Subcutaneous adipose tissue (tissue), 4 donors: ENCODE measurements around the gene PNMA5. TPM values are rescaled to one million over a fixed set of nuclear protein-coding genes. Genes with fewer than 3 reads are reported as not detected.

Experiments
- total RNA-seq, 4 donors: library from RNA; depleted of rRNA; stranded (reverse); fragments of >200 nt; gene quantifications; one replicate each; pipeline ENCODE4 v1.1.0, GENCODE V29; 2016
- TF ChIP-seq, protein P1 (sequence below): fragments of 450-650 bp; IDR thresholded peaks from one replicate; pipeline ENCODE4 v1.5.1; 2016; ENCODE audit warnings: low read depth, mild to moderate bottlenecking, control low read depth, antibody characterized with exemption, moderate library complexity

Gene PNMA5
- total RNA-seq, 4 donors from 2014 or later: not detected

DNA sequence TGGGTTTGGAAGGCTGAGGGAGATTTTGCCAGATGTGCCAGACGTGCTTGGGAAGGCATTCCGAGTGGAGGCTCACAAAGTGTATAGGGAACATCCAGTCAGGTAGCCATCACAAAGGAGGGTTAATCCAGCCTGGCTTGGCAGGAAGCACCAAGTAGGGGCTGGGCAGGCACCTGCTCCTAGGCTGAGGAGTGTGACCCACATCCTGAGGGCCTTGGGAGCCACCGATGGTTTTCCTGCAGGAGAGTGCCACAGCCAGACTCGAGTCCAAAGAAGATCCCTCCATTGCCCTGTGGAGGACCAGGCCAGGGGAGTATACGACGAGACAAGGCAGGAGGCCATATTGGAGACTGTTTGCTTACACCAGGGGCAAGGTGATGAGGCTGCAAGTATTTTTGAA lies 47.2 kb downstream of the PNMA5 start:
- TF ChIP-seq, protein P1, sequence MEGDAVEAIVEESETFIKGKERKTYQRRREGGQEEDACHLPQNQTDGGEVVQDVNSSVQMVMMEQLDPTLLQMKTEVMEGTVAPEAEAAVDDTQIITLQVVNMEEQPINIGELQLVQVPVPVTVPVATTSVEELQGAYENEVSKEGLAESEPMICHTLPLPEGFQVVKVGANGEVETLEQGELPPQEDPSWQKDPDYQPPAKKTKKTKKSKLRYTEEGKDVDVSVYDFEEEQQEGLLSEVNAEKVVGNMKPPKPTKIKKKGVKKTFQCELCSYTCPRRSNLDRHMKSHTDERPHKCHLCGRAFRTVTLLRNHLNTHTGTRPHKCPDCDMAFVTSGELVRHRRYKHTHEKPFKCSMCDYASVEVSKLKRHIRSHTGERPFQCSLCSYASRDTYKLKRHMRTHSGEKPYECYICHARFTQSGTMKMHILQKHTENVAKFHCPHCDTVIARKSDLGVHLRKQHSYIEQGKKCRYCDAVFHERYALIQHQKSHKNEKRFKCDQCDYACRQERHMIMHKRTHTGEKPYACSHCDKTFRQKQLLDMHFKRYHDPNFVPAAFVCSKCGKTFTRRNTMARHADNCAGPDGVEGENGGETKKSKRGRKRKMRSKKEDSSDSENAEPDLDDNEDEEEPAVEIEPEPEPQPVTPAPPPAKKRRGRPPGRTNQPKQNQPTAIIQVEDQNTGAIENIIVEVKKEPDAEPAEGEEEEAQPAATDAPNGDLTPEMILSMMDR: no peak

DNA sequence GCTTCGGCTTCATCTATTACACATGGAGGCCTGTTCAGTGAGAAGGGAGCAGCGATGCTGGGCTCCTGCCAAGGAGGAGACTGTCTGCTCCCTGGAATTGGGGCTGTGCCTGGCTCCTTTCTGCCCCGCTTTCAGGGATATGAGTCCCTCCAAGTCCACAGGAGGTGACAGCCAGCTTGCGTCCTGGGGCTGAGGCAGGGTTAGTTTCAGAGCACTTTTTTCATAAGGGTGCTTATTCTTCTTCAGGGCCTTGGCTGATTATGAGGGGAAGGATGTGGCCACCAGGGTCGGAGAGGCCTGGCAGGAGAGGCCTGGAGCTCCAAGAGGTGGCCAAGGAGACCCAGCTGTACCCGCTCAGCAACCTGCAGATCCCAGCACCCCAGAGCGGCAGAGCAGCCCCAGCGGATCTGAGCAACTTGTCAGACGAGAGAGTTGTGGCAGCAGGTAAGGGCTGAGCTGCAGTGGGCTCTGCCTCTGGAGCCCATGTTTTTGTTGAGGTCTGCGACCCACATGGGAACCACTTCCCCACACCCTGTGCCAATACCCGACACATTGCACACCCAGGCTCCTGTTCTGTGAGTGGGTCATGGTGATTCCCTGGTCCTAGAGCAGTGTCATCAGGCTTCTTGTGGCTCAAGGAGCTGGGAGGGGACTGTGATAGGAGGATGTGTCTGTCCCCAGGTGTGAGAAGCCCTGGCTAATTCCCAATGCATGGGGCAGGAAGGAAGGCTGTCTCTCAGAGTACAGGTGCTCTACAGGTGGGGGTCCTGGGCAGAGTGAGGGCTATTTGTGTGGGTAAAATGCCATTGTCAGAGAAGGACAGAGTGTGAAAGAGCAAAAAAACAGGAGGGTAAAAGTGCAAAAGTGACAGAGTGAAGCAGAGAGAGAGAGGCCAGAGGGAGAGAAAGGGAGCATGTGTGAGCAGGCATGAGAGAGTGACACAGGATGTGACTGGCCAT lies 48.6 kb downstream of the PNMA5 start:
- TF ChIP-seq, protein P1: no peak

DNA sequence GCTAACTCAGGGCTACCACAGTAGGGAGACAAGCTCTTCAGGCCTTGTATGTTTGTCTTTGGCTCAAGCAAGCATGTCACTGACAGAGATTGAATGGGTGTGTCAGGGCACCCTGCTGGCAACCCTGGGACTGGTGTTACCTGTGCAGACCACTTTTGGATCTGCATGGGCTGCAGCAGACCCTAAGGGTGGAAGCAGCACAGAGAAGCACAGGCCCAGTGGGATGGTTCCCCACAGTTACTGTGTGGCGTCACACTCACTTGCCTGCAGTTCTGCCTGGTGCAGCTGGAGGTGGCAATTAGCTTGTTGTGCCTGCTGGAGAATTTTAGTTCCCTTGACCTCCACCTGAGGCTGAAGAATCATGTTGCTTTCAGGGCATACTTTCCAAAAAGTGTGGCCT lies 50.1 kb downstream of the PNMA5 start:
- TF ChIP-seq, protein P1: no peak

DNA sequence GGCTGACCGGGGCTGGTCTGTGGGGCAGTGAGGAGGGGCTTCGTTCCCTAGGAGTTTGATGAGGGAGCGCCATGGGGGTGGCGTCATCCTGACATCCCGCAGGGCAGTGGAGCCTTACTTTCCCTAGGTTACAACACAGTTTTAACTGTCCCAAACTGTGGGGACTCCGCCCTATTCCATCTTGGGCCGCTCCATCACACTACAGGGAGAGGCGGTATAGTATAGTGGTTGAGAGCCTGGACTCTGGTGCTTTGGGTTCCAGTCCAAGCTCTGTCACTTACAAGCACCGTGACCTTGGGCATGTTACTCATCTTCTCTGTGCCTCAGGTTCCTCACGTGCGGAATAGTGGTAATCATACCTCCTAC lies 51.9 kb downstream of the PNMA5 start:
- TF ChIP-seq, protein P1: no peak

DNA sequence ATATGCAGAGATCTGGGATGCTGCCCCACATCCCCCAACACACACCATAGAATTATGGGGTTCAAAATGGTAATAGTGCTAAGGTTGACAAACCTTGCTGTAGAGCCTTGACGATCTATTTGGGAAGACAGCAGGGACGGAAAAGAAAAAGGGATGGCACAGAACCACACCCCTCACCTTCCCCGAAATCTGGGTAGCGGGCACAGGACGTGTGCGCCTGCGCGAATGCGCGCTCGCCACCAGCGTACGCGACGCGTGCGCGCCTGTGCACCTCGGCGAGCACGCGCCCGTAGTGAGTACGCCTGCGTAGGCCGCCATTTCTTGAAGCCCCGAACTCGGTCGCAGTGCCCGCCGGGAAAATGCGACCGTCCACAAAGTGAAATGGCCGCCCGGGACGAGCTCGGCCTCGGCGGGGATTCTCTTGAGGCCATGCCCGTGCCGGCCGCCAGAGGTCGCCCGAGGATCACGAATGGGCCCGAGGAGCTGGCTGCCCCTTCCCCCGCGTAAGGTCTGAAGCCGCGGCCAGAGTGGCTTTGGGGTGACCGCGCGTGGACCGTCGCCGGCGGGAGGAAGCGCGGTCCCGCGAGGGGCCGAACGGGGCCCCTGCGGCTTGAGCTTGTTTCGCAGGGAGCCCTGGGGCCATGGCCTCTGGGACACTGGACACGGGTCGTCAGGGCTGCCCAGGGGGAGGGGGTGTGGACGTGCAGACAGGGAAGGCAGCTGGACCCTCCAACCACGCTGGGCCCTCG lies 52.4 kb downstream of the PNMA5 start:
- TF ChIP-seq, protein P1: no peak

Other genes starting within 250 kb of the PNMA5 start
- gene MAGEA2, start 240.3 kb downstream of the PNMA5 start, total RNA-seq: not detected
- gene CSAG3, start 234.9 kb downstream of the PNMA5 start, total RNA-seq: not detected
- not detected for gene MAGEA6, start 224.4 kb downstream of the PNMA5 start, total RNA-seq
- gene CETN2, start 163.4 kb downstream of the PNMA5 start, total RNA-seq: 10 to 100 TPM; 11.5 to 23.2 (median 20.7) TPM
- 10 to 100 TPM; 17.8 to 38.8 (median 26.9) TPM for gene NSDHL, start 163.1 kb downstream of the PNMA5 start, total RNA-seq
- gene ZNF185, start 96.0 kb downstream of the PNMA5 start, total RNA-seq: 1 to 10 TPM; 3.6 to 7.0 (median 5.8) TPM
- gene PNMA3, start 62.4 kb upstream of the PNMA5 start, total RNA-seq: under 1 TPM in 1 of 4 donors, not detected in 3; 0.57 TPM
- gene PNMA6A, start 78.3 kb upstream of the PNMA5 start, total RNA-seq: 1 to 10 TPM in 2 of 4 donors, under 1 TPM in 2; 0.33 to 1.9 (median 0.83) TPM
- not detected for gene MAGEA1, start 185.2 kb upstream of the PNMA5 start, total RNA-seq